ES-I3 (cell line): ENCODE data around the gene LRPAP1.

Experiments
- H3K36me3 ChIP-seq: 2 replicates; pipeline ENCODE4 v1.6.1; 2013; ENCODE audit warnings: mild to moderate bottlenecking, low read length, control low read depth, moderate library complexity; ENCODE audit not compliant: insufficient read depth
- H3K4me1 ChIP-seq: 2 replicates; pipeline ENCODE4 v1.6.1; 2013; ENCODE audit warnings: mild to moderate bottlenecking, control low read depth, low read length; ENCODE audit not compliant: insufficient read depth
- H3K9ac ChIP-seq: 2 replicates; pipeline ENCODE4 v1.6.1; 2013; ENCODE audit warnings: low read depth, mild to moderate bottlenecking, low read length, moderate library complexity
- H3K9me3 ChIP-seq: 2 replicates; pipeline ENCODE4 v1.6.1; 2013; ENCODE audit warnings: mild to moderate bottlenecking, low read length, moderate library complexity; ENCODE audit not compliant: control insufficient read depth, insufficient read depth

The LRPAP1 gene

GRCh38 chr4:3498407-3498806 lies 33.8 kb downstream of the LRPAP1 start:
- H3K4me1 ChIP-seq: no peaks in the 10 kb centered on the region
- no peaks in the 10 kb centered on the region for H3K9me3 ChIP-seq
- no peak overlapping the region for H3K9ac ChIP-seq
- H3K36me3 ChIP-seq: no peaks in the 10 kb centered on the region

GRCh38 chr4:3497523-3498389 lies 34.5 kb downstream of the LRPAP1 start:
- H3K4me1 ChIP-seq: no peaks in the 10 kb centered on the region
- no peaks in the 10 kb centered on the region for H3K36me3 ChIP-seq
- no peak overlapping the region for H3K9ac ChIP-seq
- H3K9me3 ChIP-seq: no peaks in the 10 kb centered on the region

- Histone ChIP-seq H3K36me3 (no peaks in the 10 kb centered on the region), H3K9ac (no peak overlapping the region), H3K4me1 (no peaks in the 10 kb centered on the region; the same call in 1 of the 2 replicates), H3K9me3 (no peaks in the 10 kb centered on the region)
Measured at GRCh38 chr4:3497095-3497494, 35.1 kb downstream of the LRPAP1 start.

- Histone ChIP-seq H3K36me3 (no peaks in the 10 kb centered on the region), H3K9ac (no peak overlapping the region), H3K9me3 (no peaks in the 10 kb centered on the region), H3K4me1 (no peaks in the 10 kb centered on the region; the same call in 1 of the 2 replicates)
Measured at GRCh38 chr4:3496021-3496420, 36.2 kb downstream of the LRPAP1 start.

GRCh38 chr4:3495204-3495975 lies 36.8 kb downstream of the LRPAP1 start:
- H3K36me3 ChIP-seq: no peaks in the 10 kb centered on the region
- H3K9ac ChIP-seq: no peak overlapping the region
- H3K4me1 ChIP-seq: no peaks in the 10 kb centered on the region; the same call in 1 of the 2 replicates
- no peaks in the 10 kb centered on the region for H3K9me3 ChIP-seq

- Histone ChIP-seq H3K9me3 (no peaks in the 10 kb centered on the region), H3K4me1 (no peaks in the 10 kb centered on the region; the same call in 1 of the 2 replicates), H3K36me3 (no peaks in the 10 kb centered on the region), H3K9ac (no peak overlapping the region)
Measured at GRCh38 chr4:3494462-3494871, 37.8 kb downstream of the LRPAP1 start.

GRCh38 chr4:3493720-3494461 lies 38.3 kb downstream of the LRPAP1 start:
- Histone ChIP-seq H3K9me3 (no peaks in the 10 kb centered on the region), H3K4me1 (no peaks in the 10 kb centered on the region; the same call in 1 of the 2 replicates), H3K36me3 (no peaks in the 10 kb centered on the region), H3K9ac (no peak overlapping the region)

- no peak overlapping the region for H3K9ac ChIP-seq
- no peaks in the 10 kb centered on the region for H3K9me3 ChIP-seq
- H3K4me1 ChIP-seq: no peaks in the 10 kb centered on the region; the same call in 1 of the 2 replicates
- no peaks in the 10 kb centered on the region for H3K36me3 ChIP-seq
Measured at GRCh38 chr4:3492741-3493719, 39.2 kb downstream of the LRPAP1 start.

GRCh38 chr4:3491681-3492405 lies 40.4 kb downstream of the LRPAP1 start:
- Histone ChIP-seq H3K9ac (no peak overlapping the region), H3K4me1 (no peaks in the 10 kb centered on the region; the same call in 1 of the 2 replicates), H3K36me3 (no peaks in the 10 kb centered on the region), H3K9me3 (no peaks in the 10 kb centered on the region)

GRCh38 chr4:3489451-3489962 lies 42.7 kb downstream of the LRPAP1 start:
- Histone ChIP-seq H3K9me3 (no peaks in the 10 kb centered on the region), H3K4me1 (peaks cover 11% of the 10 kb centered on the region; the same call in 1 of the 2 replicates)

GRCh38 chr4:3488820-3489219 lies 43.4 kb downstream of the LRPAP1 start:
- Histone ChIP-seq H3K4me1 (peaks cover 16% of the 10 kb centered on the region; the same call in 1 of the 2 replicates), H3K9me3 (no peaks in the 10 kb centered on the region), H3K9ac (no peak overlapping the region), H3K36me3 (no peaks in the 10 kb centered on the region)

More at GRCh38 chr4:3489451-3489962, 42.7 kb downstream of the LRPAP1 start:
- H3K36me3 ChIP-seq: no peaks in the 10 kb centered on the region
- no peak overlapping the region for H3K9ac ChIP-seq

GRCh38 chr4:3487861-3488260 lies 44.4 kb downstream of the LRPAP1 start:
- Histone ChIP-seq H3K4me1 (peaks cover 16% of the 10 kb centered on the region; the same call in 1 of the 2 replicates), H3K9ac (no peak overlapping the region), H3K9me3 (no peaks in the 10 kb centered on the region), H3K36me3 (no peaks in the 10 kb centered on the region)
